MM.1S (cell line): ENCODE data around the gene HOXB3.

Experiments
- CTCF ChIP-seq: fragments of 300-600 bp; sonication (generic); IDR thresholded peaks from 2 replicates; pipeline ENCODE4 v1.5.1; 2016; ENCODE audit warnings: antibody characterized with exemption, low read length, mixed read lengths
- EZH2 ChIP-seq: fragments of 300-600 bp; sonication (generic); optimal IDR thresholded peaks from 2 replicates; pipeline ENCODE3; 2017; ENCODE audit warnings: low read depth, mild to moderate bottlenecking, antibody characterized with exemption, low read length, mixed read lengths

GRCh38 chr17:48626245-48627117 lies 36.4 kb upstream of the HOXB3 start, which contains the start of gene HOXB9:
- TF ChIP-seq CTCF (no peak), EZH2 (no peak)
